Fibroblast of villous mesenchyme (primary cell): ENCODE data around the gene ZNF3. TPM values are rescaled to one million over a fixed set of nuclear protein-coding genes. Genes with fewer than 3 reads are reported as not detected.

Experiments
- DNase-seq: peaks from one replicate; pipeline ENCODE4 v3.0.0-alpha.2; 2010; ENCODE audit warnings: low read depth
- H3K4me3 ChIP-seq: 2 replicates; pipeline ENCODE4 v1.5.1; 2011; ENCODE audit warnings: low read depth, mild to moderate bottlenecking, low read length
- total RNA-seq: library from RNA; depleted of rRNA; stranded (reverse); fragments of >200 nt; gene quantifications from 2 replicates; pipeline ENCODE4 v1.2.3, GENCODE V29; 2012
- TF ChIP-seq, protein P1 (sequence below): IDR thresholded peaks from 2 replicates; pipeline ENCODE4 v1.5.1; 2012; ENCODE audit warnings: low read depth, mild to moderate bottlenecking, low read length; ENCODE audit not compliant: insufficient read depth

Gene ZNF3
- total RNA-seq, 1 donor: 32.8 TPM

DNA sequence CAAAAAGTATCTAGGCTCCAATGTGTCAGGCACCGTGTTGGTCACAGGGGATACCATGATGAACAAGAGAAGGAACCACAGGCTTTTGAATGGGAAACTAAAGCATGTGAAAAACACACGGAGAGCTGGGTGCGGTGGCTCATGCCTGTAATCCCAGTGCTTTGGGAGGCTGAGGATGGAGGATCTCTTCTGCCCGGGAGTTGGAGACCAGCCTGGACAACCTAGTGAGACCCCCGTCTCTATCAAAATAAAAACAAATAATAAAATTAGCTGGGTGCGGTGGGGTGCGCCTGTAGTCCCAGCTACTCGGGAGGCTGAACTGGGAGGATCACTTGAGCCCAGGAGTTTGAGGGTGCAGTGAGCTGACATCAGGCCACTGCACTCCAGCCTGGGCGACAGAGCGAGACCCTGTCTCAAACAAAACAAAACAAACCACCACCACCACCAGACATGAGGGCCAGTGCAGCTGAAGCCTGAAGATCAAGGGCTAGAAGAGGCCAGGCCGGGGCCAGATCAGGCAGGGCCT is 6.6 kb upstream of the ZNF3 start:
- no peak for DNase-seq
- H3K4me3 ChIP-seq: peak overlapping the region; percentile 95
- TF ChIP-seq, protein P1, sequence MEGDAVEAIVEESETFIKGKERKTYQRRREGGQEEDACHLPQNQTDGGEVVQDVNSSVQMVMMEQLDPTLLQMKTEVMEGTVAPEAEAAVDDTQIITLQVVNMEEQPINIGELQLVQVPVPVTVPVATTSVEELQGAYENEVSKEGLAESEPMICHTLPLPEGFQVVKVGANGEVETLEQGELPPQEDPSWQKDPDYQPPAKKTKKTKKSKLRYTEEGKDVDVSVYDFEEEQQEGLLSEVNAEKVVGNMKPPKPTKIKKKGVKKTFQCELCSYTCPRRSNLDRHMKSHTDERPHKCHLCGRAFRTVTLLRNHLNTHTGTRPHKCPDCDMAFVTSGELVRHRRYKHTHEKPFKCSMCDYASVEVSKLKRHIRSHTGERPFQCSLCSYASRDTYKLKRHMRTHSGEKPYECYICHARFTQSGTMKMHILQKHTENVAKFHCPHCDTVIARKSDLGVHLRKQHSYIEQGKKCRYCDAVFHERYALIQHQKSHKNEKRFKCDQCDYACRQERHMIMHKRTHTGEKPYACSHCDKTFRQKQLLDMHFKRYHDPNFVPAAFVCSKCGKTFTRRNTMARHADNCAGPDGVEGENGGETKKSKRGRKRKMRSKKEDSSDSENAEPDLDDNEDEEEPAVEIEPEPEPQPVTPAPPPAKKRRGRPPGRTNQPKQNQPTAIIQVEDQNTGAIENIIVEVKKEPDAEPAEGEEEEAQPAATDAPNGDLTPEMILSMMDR: no peak

DNA sequence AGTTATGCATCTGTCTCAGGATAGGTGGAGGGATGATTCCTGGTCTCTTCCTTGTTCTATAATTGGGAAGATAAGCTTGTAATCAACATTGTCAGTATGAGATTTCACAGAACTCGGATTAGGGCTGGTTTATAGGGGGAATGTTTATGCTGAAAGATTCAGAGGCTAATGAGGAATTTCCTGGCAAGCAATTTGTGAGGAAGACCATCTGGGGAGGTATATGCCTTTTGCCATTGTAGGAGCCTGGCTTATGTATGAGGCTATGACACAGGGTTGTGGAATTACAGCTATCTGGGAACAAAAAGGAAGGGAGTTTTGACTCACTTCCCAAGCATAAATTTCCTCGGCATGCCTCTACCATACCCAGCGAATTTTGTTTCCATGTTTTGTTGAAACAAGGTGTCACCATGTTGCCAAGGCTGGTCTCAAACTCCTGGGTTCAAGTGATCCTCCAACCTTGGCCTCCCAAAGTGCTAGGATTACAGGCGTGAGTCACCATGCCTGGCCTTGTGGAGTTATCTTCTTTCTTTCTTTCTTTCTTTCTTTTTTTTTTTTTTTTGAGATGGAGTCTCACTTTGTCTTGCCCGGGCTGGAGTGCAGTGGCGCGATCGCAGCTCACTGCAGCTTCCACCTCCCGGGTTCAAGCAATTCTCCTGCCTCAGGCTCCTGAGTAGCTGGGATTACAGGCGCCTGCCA is 5.7 kb upstream of the ZNF3 start:
- H3K4me3 ChIP-seq: no peak overlapping the region
- TF ChIP-seq, protein P1: no peak
- peak; percentile 100 for DNase-seq

DNA sequence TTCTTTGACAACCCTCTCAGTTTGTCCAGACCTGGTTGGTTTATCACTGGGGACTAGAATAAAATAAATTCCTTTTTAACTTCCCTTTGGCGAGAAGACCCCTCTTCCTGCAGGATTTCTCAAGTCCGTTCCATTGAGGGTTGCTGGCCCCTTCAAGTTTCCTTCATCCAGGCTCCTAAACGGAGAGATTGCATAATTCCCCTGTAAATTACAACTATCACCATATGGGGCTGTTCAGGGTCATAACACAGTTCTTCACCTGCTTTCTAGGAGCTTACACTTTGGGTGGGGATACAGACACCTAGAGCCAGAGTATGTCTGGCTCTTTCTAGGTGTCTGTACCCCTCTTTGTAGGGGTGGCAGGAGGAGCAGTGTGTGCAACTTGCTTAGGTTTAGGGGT is 4.0 kb upstream of the ZNF3 start:
- TF ChIP-seq, protein P1: no peak
- no peak overlapping the region for H3K4me3 ChIP-seq
- peak; percentile 70 for DNase-seq

DNA sequence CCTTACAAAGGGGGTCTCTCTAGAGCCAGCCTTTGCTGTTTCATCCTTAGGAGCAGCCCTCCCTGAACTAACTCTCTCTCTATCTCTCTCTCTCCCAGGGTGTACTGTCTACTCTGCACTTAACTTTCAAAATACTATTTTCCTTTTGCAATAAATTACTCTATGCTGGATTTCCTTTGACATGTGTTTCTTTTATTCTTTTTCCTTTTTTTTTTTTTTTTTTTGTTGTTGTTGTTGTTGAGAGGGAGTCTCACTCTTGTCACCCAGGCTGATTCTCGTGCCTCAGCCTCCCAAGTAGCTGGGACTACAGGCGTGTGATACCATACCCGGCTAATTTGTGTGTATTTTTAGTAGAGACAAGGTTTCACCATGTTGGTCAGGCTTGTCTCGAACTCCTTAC is 1.5 kb upstream of the ZNF3 start:
- DNase-seq: no peak
- no peak overlapping the region for H3K4me3 ChIP-seq
- TF ChIP-seq, protein P1: no peak

DNA sequence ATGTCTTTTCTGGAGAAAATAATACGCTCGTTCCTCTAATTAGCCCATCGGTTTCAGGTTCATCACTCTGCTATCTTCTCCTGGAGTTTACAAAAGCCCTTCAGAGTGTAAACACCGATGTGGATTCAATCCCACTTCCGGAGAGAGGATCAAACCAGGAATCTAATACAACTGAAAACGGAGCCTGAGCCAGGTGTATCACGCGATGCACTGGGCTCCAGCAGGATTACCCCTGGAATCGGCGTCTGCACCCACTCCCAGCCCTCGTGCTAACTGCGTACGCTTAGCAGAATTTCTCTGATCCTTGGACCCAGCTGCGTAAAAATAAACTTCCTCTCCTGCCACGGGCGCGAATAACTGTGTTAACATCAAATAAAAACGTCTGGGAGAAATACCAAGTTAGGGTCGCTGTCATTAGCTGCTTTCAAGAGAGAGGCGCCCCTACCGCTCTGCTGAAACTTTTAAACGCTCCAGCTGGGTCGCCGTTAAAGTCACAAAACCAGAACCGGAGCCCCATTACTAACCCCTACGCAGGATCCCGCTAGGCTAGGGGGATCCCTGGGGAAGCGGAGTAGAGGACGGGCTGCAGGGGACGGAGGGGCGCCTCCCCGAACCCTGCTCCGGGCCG is 502 bp downstream of the ZNF3 start:
- peak; percentile 42 for DNase-seq
- H3K4me3 ChIP-seq: peak overlapping the region; percentile 97
- TF ChIP-seq, protein P1: no peak

DNA sequence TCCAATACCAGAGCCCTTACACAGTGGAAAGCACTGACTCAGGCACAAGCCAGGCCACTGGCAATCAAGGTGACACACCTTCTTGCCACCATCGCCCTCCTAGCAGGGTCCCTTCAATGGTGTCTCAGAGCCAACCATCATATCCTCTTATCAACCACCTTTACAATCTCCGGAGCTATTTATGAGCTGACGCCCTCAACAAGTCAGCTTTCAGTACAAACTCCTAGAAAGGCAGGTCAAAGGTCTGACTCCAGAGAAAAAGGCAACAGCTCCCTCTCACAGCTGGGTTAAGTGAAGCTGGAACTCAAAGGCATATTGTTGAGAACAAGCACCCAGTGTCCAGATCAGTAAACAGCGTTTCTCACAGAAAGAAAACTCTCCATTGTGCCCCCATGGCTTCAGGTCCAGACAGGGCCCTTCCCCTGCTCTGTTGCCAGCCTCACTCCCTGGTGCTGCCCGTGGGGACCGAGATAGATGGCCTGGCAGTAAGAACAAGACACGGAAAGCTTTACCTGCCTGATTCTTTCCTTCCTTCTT is 2.4 kb downstream of the ZNF3 start:
- no peak overlapping the region for H3K4me3 ChIP-seq
- TF ChIP-seq, protein P1: no peak
- no peak for DNase-seq
